Measurements from ENCODE around the gene CRYBG1. TPM values are rescaled to one million over a fixed set of nuclear protein-coding genes. Genes with fewer than 3 reads are reported as not detected.

The CRYBG1 gene
- total RNA-seq, 1 experiment from 2014 or later = 10.7 TPM

DNA sequence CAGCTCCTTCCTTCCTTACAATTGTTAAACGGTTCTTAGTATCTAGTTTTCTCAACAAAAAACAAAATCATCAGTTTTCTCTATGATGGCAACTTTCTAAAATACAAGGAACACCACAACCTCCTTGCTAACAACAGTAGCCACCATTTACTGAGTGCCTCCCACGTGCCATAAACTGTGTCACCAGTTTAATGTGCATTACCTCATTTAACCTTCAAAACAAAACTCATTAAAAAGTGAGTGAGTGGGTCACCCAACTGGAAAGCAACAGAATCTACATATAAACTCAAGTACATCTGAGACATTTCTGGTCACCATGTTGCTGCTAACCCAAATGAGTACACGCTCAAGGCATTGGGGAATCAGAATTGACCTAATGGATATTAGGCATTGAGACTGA is 257.8 kb downstream of the CRYBG1 start:
- Histone ChIP-seq H3K36me3 (ENCODE audit: control insufficient read depth in 1 of 2, insufficient read depth in 2 of 2, low read length in 2 of 2) (no peaks in the 10 kb centered on the region), H3K4me3 (replicated peaks in 1 of 2; ENCODE audit: low read depth in 1 of 2, low read length in 2 of 2) (no peak overlapping the region), H3K4me2 (ENCODE audit: low read length) (no peak overlapping the region), H3K27ac (ENCODE audit: low read depth, low read length) (no peak overlapping the region), H3K9me2 (ENCODE audit: insufficient read depth) (no peaks in the 10 kb centered on the region), H3K9ac (ENCODE audit: low read length) (no peak overlapping the region), H2AFZ (ENCODE audit: low read depth, low read length, poor library complexity, severe bottlenecking) (no peak overlapping the region), H3K4me1 (ENCODE audit: control insufficient read depth in 1 of 2, insufficient read depth in 2 of 2, low read length in 2 of 2) (no peaks in the 10 kb centered on the region), H3K79me2 (ENCODE audit: insufficient read depth, low read length) (no peaks in the 10 kb centered on the region), H3K27me3 (ENCODE audit: insufficient read depth, low read length) (no peaks in the 10 kb centered on the region), H4K20me1 (ENCODE audit: insufficient read depth) (no peaks in the 10 kb centered on the region), H3K9me3 (ENCODE audit: control insufficient read depth in 1 of 2, insufficient read depth in 1 of 2, low read depth in 1 of 2, low read length in 2 of 2) (no peaks in the 10 kb centered on the region)
- intact Hi-C loops (cut with micrococcal nuclease) = no loop called here
- CTCF ChIA-PET = interaction anchor here (1.0 kb wide), 1 partner anchor 9 kb away, joined by 3 read pairs; no protein-coding TSS in a partner anchor
- ATAC-seq (no peak), DNase-seq (ENCODE audit: low read depth, low spot score) (no peak)
- POLR2A ChIA-PET = no interaction called here
- no TSS peak for BruUV-seq (replicated peaks)
- TF ChIP-seq EZH2phosphoT487 (IDR thresholded peaks at IDR 0.05; ENCODE audit: borderline replicate concordance) (no peak), SIN3A (IDR thresholded peaks at IDR 0.05; ENCODE audit: low read depth) (no peak), EGR1 (IDR thresholded peaks at IDR 0.05; ENCODE audit: low read depth) (no peak), JUND (IDR thresholded peaks at IDR 0.05) (no peak), ELF1 (IDR thresholded peaks at IDR 0.05; ENCODE audit: borderline replicate concordance, low read depth) (no peak), ZNF274 (IDR thresholded peaks at IDR 0.05; ENCODE audit: low read depth, low read length) (no peak), YY1 (IDR thresholded peaks at IDR 0.05; ENCODE audit: extremely low read depth, insufficient replicate concordance, low read depth, low read length) (no peak), CBX3 (IDR thresholded peaks at IDR 0.05; ENCODE audit: low read depth) (no peak), SRF (IDR thresholded peaks at IDR 0.05; ENCODE audit: low read depth) (no peak), CEBPB (IDR thresholded peaks at IDR 0.05; ENCODE audit: low read depth) (no peak), POLR2AphosphoS5 (IDR thresholded peaks at IDR 0.05; ENCODE audit: low read depth, low read length) (no peak), ZFX (IDR thresholded peaks at IDR 0.05) (no peak), SP1 (IDR thresholded peaks at IDR 0.05; ENCODE audit: low read depth) (no peak), FOSL1 (IDR thresholded peaks at IDR 0.05; ENCODE audit: low read depth) (no peak), EZH2 (IDR thresholded peaks at IDR 0.05) (no peak), POLR2A (IDR thresholded peaks at IDR 0.05; ENCODE audit: borderline replicate concordance, extremely low read depth, insufficient read depth, insufficient read length) (no peak)
- TF ChIP-seq, protein P1, sequence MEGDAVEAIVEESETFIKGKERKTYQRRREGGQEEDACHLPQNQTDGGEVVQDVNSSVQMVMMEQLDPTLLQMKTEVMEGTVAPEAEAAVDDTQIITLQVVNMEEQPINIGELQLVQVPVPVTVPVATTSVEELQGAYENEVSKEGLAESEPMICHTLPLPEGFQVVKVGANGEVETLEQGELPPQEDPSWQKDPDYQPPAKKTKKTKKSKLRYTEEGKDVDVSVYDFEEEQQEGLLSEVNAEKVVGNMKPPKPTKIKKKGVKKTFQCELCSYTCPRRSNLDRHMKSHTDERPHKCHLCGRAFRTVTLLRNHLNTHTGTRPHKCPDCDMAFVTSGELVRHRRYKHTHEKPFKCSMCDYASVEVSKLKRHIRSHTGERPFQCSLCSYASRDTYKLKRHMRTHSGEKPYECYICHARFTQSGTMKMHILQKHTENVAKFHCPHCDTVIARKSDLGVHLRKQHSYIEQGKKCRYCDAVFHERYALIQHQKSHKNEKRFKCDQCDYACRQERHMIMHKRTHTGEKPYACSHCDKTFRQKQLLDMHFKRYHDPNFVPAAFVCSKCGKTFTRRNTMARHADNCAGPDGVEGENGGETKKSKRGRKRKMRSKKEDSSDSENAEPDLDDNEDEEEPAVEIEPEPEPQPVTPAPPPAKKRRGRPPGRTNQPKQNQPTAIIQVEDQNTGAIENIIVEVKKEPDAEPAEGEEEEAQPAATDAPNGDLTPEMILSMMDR (IDR thresholded peaks at IDR 0.05 in 2 of 3, conservative IDR thresholded peaks at IDR 0.05 in 1 of 3; ENCODE audit: borderline replicate concordance in 1 of 3, insufficient read depth in 1 of 3, low read depth in 2 of 3, low read length in 2 of 3) = no peak
- TF ChIP-seq, protein P2, sequence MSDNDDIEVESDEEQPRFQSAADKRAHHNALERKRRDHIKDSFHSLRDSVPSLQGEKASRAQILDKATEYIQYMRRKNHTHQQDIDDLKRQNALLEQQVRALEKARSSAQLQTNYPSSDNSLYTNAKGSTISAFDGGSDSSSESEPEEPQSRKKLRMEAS (IDR thresholded peaks at IDR 0.05) = no peak
- TF ChIP-seq, protein P3, sequence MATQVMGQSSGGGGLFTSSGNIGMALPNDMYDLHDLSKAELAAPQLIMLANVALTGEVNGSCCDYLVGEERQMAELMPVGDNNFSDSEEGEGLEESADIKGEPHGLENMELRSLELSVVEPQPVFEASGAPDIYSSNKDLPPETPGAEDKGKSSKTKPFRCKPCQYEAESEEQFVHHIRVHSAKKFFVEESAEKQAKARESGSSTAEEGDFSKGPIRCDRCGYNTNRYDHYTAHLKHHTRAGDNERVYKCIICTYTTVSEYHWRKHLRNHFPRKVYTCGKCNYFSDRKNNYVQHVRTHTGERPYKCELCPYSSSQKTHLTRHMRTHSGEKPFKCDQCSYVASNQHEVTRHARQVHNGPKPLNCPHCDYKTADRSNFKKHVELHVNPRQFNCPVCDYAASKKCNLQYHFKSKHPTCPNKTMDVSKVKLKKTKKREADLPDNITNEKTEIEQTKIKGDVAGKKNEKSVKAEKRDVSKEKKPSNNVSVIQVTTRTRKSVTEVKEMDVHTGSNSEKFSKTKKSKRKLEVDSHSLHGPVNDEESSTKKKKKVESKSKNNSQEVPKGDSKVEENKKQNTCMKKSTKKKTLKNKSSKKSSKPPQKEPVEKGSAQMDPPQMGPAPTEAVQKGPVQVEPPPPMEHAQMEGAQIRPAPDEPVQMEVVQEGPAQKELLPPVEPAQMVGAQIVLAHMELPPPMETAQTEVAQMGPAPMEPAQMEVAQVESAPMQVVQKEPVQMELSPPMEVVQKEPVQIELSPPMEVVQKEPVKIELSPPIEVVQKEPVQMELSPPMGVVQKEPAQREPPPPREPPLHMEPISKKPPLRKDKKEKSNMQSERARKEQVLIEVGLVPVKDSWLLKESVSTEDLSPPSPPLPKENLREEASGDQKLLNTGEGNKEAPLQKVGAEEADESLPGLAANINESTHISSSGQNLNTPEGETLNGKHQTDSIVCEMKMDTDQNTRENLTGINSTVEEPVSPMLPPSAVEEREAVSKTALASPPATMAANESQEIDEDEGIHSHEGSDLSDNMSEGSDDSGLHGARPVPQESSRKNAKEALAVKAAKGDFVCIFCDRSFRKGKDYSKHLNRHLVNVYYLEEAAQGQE (IDR thresholded peaks at IDR 0.05; ENCODE audit: low read depth) = no peak
- RAD21 ChIA-PET (ENCODE audit: low non-redundant PET in 1 of 2, low total read pairs in 2 of 2, uncharacterized antibody in 2 of 2, unreplicated experiment in 2 of 2) = no interaction called here

All from HCT116 (cell line).